ENCODE results near the gene RBMS3. TPM values are rescaled to one million over a fixed set of nuclear protein-coding genes. Genes with fewer than 3 reads are reported as not detected.
"Not testable (repeated sequence)": the region's sequence is repeated elsewhere in the genome, so short reads cannot be mapped to it uniquely, and the experiment has no call there.

RBMS3 gene
- total RNA-seq, 1 experiment from 2014 or later = 11.0 TPM

DNA sequence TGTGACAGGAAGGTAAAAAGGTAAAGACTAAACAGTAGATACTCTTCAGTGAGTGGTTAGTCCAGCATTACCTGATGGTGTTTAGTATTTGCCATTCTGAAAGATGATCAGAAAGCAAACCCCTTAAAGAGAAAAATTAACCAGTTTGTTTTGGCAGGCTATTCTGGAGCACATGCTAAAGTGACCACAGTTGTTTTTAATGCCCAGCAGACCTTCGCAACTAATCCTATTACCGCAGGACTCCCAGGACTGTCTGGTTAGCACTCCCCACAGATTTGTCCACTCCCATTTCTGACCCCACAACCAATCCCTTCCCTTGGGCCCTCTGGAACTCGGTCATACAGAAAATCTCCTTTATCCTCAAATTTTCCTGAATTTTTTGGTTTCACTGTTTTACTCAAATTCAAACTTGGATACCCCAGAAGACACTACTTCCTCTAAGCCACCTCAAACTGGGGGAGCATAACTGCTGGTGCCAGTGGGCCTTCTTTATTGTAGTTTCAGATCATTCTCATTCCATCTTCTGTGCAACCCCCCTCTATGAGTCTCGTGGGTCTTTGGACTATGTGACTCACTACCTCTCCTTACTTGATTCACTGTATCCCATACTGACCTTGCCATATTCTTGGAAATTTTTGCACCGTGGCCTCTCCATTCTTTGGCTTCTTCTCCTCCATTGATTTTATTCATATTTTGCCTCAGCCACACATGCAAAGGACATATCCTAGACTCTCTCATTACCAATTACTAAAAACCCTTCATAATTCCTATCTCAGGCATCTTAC is 104.4 kb downstream of the RBMS3 start:
- peak; percentile 29 for DNase-seq (ENCODE audit: low read depth)

DNA sequence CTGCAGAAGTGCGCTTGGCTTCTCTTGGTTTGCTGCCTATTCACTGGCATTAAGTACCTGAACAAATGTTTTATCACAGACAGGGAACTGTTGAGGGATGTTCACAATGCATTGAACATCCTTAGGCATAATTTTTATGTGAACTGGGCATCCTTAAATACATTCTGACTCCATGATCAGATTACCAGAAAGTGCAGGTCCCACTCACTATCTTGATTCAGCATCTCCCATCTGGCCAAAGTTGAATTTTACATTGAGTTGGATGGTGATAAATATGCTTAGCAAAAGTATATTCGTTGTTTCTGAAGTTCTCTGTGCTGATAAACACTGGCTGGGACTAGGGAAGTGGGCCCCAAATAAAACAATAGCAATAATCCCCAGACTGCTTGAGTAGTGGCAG is 108.5 kb downstream of the RBMS3 start:
- no peak for DNase-seq (ENCODE audit: low read depth)

DNA sequence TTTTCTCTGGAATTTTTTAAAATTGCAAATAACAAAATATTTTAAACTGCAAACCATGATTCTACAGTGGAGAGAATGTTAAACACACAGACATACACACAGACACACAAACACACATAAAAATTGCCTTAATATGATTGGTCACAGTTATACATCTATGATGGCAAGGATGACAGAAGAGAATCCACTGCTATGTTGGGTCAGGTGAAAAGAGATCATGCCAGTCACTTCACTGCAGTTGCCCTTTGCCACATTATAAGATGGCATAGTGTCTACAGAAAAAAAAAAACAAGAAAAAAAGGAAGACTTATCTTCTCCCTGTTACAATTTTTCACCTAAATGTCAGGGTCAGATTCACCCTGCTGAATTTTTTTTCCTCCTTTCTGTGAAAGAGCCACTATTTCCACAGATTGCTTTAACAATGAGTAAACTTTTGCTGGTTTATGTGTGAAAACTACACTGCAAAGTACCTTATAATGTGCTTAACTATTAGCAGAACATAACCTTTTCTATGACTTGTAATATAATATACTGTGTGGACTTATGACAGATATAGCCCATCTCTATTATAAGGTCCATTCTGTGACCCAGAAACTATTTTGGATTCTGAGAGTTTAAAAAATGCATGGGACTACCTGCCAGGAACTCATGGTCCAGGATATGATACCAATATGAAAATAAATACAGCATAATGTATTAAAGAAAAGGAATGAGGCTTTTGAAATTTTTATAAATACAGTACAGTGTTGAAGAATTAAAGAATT is 111.9 kb downstream of the RBMS3 start:
- DNase-seq (ENCODE audit: low read depth) = no peak

DNA sequence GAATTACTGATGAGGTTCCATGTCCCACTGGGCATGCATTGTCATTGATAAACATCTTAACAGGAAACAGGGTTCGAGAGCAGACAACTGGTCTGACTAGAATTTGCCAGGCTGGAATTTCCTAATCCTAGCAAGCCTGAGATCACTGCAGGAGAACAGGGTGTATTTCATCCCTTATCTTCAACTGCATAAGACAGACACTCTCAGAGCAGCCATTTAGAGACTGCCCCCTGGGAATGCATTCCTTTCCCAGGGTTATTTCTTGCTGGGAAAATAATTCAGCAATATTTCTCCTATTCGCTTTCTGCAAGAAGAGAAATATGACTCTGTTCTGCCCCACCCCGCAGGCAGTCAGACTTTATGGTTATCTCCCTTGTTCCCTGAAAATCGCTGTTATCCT is 113.1 kb downstream of the RBMS3 start:
- not testable (repeated sequence) for DNase-seq (ENCODE audit: low read depth)

DNA sequence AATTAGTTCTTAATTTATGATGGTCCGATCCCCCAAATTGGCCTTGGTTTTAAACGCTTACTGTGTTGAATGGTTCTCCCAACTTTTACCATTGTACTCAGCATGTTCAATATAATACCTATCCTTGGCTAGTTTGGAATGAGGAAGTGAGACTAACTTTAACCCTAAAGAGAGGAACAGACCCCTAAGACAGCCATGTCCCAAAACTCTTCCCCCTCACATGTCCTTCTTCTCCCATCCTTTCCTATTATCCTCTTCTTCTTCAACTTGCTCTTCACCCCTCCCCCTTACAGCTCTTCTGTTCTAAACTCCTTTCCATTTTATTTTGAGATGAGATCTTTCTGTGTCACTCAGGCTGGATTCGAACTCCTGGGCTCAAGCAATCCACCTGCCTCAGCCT is 116.5 kb downstream of the RBMS3 start:
- DNase-seq (ENCODE audit: low read depth) = no peak

DNA sequence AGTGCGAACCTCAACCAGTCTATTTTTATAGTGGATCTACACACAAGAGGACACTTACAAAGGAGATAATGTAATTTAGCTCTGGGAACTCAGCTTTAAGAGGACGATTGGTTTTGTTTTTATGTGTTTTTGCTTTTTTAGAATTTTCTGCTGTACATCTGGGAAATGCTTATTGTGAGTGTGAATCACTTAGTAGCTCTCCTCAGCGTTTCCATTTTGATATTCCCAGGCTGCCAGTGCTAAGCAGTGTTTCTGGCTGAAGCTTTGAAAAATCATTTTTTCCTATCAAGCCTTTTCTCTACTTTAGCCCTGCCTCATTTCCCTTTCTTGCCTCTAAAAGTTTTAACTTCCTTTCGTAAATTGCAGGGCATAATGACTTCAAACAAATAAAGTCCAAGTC is 117.9 kb downstream of the RBMS3 start:
- no peak for DNase-seq (ENCODE audit: low read depth)

DNA sequence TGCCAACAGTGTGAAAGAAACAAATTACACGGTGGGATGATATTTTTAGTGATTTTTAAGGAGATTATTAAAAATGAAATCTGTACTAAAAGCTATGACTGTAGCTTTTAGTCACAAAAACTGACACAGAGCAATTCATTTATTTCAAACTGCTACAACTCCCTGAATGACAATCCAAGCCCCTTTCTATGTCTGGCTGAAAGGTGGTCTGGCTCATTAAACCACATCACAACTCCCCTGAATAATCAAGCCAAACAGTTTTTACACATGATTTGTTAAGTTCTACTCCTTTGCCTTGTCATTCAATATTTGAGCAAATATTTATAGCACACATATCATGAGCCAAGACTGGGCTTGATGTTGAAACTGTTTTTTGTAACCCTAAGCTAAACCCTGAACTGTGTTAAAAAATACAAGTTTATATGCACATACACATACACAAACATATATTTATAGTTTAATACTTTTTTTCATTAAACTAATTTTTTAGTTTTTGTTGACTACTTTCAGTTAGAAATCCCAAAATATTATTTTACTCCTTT is 125.5 kb downstream of the RBMS3 start:
- no peak for DNase-seq (ENCODE audit: low read depth)

DNA sequence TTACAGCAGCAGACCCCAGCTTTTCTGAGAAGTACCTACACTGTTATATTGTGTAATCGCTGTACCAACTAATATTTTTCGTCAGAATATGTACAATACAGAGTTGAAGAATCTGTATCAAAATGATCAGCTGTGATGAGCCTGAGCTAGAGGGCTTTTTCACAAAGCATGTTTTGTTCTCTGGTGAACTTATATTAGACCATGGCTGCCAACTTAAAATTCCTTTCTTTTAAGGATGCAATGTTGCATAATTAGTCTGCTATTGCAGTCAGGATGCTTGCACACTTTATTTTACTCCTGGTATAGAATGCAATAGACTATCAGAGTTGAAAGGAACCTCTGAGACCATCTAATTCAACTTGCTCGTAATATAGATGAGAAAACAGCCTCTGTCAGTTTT is 127.8 kb downstream of the RBMS3 start:
- DNase-seq (ENCODE audit: low read depth) = no peak

DNA sequence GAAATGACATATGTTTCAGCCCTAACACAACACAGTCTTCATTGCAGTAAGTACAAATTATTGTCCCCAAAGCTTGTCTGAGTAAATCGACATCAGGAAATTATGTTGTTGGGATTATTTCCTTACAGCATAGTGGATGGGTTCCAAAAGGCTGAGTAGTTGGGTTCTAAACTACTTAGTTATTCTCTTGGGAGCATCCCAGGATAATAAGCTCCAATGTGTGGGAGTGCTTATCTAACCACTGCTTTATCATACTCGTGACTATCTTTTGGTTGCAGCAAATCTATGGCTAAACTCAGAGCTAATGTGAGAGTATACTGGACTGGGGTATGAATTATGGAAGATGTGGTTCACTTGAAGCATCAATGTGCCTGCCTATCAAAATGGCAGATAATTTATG is 128.5 kb downstream of the RBMS3 start:
- no peak for DNase-seq (ENCODE audit: low read depth)

DNA sequence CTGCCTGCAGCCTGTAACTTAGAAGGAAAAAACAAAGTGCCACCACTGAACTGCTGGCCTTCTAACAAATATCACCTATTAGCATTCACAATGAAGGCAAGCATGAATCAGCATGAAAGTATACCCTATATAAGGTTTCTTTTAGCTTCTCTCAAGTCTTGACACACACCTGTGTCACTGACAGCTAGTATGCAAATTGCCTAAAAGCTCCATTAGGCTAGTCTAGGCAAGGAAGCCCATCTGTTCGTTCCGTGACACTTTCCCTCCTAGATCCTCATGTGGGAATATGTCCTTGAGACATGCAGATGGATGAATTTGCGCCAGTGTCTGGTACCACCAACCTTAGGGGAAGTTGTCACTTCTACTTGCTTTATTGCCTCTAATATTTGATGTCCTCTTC is 129.3 kb downstream of the RBMS3 start:
- DNase-seq (ENCODE audit: low read depth) = no peak

DNA sequence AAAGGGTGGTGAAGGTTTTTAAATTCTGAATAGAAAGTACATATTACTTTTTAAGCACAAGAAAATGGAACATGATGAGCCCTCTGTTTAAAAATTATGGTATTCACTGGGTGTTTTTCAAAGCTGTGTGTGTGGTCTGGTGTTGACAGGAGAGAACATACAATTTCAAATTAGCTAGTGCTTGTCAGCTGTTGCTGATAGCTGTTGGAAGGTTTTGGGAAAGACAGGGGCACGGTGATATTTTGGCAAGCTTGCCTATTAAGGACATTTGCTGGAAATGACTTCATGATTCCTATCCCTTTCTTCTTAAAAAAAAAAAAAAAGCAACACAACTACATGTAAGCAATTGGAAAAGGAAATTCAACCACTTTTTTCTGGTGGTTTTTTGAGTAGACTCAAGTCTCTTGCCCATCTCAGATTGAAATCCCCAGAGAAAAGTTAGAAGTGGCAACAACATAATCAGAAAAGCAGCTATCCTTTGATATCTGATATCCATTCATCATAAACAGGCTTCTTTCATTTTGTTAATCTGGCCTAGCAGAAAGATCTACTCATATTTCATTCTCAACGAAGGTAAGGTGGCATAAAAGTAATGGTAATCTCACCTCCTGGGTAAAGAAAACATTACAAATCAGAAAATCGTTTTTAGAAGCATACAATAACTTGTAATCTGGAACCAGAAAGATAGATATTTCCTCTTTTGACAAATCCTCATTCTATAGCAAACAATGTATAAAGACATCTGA is 130.0 kb downstream of the RBMS3 start:
- DNase-seq (ENCODE audit: low read depth) = no peak

DNA sequence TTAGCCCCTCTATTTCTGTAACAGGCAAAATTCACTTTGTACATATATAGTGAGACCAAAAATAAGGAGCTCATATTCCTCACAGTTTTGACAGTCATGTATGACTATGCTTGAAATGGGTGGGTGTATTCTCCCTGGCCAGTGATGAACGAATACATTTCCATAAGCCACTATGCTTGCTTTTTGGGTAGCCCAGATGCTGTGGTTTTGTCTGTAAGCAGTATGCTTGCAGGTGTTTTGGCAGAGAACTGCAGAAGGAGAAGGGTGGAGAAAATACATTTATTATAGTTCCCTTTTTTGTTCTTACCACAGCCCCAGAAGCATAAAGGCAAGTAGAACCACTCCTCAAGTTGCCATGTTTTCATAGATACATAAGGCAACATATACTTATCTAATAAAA is 131.2 kb downstream of the RBMS3 start:
- no peak for DNase-seq (ENCODE audit: low read depth)

DNA sequence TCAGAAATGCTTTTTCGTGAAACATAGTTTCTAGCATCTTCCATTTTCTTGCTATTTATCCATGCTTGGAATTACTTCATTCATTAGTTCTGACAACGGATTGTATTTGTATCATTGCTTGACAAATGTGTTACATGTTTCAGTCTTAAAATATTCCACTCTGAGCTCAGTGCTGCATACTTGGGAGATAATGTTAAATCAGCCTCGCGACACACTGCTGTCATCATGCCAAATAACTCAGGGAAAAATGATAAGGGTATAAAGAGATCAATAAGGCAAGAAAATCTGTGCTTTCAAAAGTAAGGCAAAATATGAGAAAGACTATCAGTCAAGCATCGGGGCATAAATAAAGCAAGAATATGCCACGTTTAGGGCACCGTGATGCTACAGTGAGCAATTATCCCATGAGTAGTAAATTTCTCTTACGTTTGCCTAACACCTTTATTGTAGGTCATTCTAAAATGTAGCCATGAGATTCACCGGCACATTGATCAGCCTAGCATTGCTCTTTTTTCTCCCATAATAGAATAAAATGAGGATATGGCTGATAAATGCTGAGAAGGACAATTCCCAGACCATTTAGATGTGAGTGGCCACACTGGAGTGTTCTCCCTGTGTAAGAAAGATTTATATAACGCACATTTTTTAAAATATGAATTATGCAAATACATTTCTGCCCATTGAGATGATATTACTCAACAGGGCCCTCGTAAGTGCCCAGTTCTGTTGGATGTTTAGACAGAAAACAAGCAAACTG is 133.8 kb downstream of the RBMS3 start:
- DNase-seq (ENCODE audit: low read depth) = no peak

DNA sequence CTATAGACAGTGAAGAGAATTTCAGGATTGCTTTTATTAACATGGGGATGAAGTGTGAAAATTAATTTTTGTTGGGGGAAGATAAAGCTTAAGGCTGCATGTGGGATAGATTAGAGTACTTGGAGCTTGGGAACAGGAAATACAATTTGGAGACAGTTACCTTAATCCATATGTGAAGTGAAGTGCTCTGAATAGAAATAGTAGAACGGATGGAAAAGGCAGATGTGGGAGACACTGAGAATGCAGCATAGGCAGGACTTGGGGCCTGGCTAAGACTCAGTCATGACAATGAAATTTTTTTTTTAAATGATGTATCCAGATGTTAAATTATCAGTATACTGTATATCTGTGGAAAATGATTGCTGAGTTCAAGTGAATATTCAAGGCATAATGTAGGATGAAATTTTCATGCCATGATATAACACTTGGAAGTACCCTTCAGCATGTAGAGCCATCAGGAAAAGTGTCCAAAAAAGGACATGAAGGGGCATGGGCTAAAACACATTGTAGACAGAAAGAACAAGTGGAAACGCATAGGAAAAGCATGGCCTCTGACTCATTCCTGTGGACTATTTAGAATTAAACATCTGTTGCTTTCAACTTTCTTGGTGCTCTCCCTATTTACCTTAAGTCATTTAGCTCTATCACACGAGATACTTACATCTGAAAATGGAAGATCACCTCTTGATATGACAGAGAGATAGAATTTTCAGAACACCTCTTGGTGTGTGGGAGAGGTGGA is 134.8 kb downstream of the RBMS3 start:
- DNase-seq (ENCODE audit: low read depth) = no peak

DNA sequence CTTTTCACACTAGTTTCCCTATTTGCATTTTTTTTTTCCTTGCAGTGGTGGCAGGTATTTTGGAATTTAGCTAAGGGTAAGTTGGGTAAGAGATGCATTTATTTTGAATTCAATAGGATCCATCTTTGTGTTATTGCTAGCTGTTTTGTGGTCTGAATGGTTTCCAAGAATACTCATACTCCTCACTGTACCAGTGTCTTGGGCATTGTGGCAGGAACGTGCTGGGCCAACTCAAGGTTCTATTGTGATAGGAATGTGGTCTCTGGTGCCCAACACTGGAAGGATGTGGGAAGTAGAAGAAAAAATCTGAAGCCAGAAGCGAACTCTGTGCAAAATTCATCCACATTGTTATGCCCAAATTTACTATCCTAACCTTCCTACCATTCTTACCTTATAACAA is 135.6 kb downstream of the RBMS3 start:
- DNase-seq (ENCODE audit: low read depth) = peak; percentile 3

DNA sequence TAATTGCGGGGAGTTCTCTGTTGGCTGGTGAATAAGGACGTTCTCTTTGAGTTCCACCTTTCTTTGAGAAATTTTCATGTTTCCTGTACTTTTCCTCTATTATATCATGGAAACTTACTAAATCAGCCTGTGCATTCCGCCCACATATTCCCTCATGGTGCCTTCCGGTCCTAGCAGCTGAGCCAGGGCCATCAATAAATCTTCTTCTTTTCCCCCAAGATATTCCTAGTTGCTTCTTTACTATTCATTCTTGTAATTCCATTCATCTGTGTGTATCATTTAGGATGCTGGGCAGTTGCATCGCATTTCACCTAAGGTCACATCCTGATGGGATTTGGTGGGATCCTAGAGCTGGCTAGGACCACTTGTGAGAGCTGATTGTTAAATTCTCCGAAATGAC is 139.2 kb downstream of the RBMS3 start:
- no peak for DNase-seq (ENCODE audit: low read depth)

DNA sequence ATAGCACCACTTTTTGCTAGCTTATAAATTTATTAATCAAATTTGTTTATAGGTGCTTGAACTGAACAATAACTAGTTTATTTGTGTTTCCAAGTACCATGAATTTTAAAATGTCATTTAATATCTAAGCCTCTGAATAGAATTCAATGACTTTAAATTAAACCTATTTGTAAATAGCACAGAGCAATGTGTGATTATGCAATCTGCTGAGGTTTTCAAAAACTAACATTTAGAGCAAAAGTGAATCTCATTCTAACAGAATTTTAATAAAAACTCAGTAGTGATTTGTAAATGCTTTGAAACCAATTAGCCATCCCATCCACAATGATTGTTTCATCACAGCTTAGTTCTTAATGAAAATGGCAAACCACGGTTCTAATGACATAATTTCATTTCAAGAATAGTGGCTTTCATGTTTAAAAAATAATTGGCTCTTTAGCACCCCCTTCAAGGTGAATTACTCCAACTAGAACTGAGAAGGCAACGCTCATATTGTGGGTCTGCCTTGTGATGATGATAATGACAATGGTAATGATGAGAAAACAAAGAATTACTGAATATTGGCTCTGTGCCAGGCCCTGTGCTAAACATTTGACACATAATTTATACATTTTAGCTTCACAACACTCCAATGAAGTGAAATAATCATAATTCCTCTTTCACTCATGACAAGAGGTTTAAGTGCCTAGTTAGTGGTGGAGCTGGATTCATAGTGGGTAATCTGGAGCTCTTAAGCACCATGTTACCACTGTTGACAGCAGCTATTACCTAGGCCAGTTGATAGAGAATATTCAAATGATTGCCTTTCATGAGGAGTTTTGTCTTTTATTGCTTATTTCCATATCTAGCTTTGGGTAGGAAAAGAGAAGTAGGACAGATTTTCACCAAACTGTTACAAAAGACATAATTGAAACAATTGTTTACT is 145.7 kb downstream of the RBMS3 start:
- DNase-seq (ENCODE audit: low read depth) = no peak

DNA sequence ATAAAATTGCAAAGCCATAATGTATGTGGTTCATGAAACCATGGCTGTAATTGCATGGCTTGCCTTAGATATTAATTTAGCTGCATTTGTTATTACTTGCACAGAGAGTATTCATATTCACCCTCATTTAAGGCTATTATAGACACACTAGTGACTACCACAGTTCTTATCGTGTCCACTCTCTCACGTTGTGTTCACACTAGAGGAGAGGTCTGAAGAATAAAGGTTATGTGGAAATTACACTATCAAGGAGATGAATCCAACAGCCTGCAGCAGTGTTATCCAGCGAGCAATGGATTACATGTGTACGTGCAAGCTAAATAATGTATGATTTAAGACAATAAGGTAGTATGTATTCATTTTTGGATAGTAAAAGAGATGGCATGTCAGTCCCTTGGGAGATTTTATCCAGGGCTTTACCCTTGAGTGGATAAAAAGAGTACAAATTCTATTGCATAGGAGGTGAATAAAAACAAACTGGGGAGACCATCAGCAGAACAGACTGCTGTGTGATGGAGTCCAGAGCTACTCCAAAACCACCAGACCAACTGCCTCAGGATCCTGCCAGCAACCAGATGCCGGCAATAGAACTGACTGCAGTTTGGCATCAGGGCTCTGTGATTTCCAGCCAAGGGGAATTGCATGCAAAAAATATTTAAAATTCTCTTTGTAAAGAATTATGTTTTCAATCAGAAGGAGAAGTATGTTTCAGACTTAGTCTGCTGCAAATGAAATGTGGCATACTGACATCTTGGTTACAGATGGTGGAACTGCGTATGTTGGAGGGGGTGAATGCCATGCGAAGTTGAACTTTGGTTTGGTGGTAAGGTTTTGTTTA is 146.6 kb downstream of the RBMS3 start:
- no peak for DNase-seq (ENCODE audit: low read depth)
